Stimulated activated CD8-positive, alpha-beta memory T cell treated with anti-CD3 and anti-CD28 coated beads, Interleukin-15, amount 100 ng/mL, for 48 hours (primary cell): Measurements from ENCODE around the gene SDR9C7.

Experiments used
- DNase-seq, 2 donors: peaks; one replicate each; pipeline ENCODE4 v3.0.0-alpha.2; 2020; ENCODE audit warnings: low read depth in 2 of 2

Gene SDR9C7

DNA sequence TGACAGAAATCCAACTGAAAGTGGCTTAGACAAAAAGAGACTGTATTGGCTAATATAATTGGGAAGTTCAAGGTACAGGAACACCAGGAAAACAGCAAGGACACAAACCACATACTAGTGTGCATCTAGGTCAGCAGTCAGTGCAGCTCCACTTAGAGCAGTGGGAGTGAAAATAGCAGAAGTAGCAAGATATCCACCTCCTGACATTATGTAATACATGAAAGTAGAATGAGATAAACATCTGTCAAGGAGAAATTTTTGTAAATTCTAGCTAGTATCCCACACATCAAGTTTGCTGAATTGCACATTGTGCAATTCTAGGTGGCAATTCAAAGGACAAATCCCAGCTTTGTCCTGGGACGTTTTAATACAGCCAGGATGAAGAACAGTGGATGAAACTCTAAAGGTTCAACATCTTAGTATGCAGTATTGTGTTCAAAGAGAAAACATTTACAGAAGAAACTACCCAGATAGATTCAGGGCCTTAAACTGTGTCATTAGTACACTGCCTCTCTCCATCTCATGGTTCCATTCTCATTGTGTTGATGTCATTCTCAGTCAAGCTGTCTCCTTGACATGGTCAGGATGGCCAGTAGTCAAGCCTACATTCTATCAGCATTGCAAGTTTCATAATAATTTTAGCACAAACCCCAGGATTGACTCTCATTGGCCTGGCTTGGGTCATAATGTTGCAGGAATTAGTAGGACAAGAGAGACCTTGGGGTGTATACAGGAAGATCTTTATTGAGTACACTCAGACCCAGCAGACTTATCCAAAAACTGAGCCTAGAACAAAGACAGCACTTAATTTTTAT is 56.8 kb downstream of the SDR9C7 start:
- DNase-seq: no peak

DNA sequence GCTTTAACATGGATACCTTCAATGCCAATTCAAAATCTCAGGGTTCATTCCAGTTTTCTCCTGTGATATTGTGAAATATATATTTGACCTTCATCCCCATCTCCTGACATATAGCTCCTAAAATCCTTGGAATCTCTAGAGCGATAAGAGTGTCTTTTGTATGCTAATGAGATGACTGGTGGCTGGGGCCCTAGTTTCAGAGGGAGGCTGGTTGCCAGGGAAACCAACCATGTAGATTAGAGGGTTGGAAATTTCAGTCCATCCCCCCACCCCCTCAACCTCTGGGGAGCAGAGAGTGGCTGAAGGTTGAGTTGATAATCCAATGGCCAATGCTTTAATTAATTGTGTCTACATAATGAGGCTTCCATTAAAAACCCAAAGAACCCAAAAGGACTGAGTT is 59.4 kb downstream of the SDR9C7 start:
- DNase-seq: no peak

DNA sequence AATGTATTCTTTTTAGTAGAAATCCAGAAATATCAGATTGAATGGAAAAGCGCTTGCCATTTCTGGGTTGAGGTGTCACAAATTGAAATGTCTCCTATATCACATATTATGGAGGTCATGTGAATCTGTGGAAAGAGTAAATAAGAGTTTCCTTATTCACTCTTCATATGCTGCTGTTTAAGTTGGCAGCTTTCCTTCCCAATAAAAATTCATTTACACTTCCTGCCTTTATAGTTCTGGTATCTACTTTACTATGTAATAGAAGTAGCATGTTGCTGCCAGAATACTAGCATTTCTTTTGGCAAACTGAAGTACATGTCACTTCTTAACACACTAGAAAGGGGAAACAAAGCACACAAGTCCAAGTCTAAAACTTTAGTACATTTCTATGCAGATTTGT is 60.8 kb downstream of the SDR9C7 start:
- no peak for DNase-seq
